Stimulated activated CD8-positive, alpha-beta memory T cell treated with anti-CD3 and anti-CD28 coated beads, Interleukin-2, amount 100 ng/mL, for 48 hours (primary cell): ENCODE measurements around the gene PGAP3.
A peak's percentile ranks its signal among the peaks of the same experiment; 100 is the strongest.

Experiments used
- DNase-seq, 2 donors: peaks; one replicate each; pipeline ENCODE4 v3.0.0-alpha.2; 2020; ENCODE audit warnings: low read depth in 2 of 2

The PGAP3 gene

DNA sequence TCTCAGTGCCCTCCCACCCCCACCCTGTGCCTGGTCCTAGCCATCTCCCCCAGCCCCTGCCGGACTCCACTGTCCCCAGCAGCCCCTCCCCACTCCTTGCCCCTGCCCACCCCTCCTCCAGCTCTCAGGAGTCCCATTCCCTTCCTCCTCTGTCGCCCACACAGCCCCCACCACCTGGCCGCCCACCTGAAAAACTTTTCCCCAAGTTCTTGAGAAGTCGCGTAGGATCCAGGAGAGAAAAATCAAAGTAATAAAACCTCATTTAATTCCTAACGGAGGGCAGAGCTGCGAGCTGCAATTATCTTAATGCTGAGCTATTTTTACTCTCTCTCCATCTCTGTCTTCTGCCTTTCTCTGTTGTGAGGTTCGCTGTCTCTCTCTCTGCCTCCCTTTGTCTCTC is 63.5 kb downstream of the PGAP3 start:
- no peak for DNase-seq

DNA sequence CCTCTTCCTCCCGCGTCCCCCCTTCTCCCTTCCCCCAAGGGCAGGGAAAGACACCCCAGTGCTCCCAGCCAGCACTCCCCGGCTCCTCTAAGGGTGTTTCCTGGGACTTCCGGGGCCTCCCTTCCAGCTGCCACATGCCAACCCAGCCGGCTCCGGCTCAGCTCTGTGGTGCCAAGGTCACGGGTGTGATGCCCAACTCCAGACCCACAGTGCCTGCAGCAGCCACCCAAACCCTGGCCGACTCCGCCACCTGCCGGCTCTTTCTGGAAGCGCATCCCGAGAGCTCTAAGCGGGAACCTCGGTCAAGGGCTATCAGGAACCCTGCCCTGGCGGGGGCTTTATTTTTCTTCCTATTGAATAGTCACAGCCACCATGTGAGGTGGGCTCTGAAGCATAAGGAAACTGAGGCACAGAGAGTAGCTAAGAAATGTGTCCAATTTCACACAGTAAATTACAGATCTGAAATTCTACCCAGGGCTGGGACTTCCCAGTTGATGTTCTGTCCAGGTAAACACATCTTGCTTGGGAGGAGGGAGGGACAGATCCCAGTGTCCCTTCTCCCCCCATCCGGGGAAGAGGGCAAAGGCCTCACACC is 64.4 kb downstream of the PGAP3 start:
- peak; percentile 80 to 86 for DNase-seq

DNA sequence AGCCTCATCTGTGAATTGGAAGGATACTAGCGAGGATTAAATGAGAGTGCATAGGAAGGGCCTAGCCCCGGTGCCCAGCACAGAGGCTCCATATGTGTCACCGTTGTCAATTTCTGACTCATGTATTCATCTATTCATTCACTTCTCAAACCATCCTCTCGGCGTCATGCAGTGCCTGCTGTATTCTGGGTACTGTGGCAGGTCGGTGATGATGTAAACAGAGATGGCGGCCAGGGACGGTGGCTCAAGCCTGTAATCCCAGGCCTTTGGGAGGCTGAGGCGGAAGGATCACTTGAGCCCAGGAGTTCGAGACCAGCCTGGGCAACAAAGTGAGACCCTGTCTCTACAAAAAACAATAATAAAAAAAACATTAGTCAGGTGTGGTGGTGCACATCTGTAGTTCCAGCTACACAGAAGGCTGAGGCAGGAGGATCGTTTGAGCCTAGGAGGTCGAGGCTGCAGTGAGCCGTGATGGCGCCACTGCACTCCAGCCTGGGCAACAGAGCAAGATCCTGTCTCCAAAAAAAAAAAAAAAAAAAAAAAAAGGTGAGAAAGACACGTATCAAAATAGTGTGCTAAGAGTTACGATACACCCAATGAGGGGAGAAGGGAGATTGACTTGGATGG is 65.4 kb downstream of the PGAP3 start:
- peak in 1 of 2 donors; percentile 18 for DNase-seq

DNA sequence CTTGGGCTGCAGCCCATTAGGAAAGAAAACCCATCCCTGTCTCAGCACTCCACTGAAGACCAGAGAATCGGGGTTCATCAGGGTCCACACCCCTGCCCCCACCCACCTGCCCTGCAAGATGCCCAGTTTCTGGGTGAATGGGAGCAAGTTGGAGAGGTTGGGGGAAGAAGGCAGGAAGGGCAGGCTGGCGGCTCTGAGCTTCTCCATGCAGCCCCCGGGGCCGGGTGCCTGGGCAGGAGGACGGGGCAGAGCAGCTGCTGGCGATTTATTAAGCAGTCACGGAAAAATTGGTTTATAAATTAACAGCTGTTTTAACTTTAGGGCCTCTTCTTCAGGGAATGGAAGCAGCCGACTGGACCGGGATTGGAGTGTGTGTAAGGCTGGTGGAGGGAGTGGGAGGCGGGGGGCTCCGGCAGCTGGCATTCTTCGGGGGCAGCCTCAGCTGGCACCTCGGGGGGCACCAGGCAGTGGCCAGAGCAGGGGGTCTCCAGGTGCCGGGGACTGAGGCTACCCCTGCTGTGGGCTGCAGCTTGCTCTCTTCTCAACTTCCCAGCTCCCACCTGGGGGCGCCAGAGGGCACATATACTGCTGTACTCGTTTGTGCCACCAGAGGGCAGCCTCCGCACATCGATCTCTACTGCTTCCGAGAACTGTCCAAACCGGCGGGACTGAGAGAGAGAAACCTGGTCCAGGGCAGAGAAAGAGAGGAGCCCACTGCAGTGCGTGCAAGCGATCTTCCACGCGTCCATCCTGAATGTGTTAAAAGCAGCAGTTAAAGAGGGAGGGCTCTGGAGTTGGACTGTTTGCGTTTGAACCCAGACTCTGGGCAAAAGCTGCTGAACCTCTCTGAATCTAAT is 66.1 kb downstream of the PGAP3 start:
- peak; percentile 73 to 84 for DNase-seq
